Keratinocyte (primary cell): ENCODE results near the gene ERF. TPM values are rescaled to one million over a fixed set of nuclear protein-coding genes. Genes with fewer than 3 reads are reported as not detected.

Experiments
- DNase-seq: peaks from one replicate; pipeline ENCODE4 v3.0.0-alpha.2; 2011; ENCODE audit warnings: low read depth, missing footprints, low spot score
- FAIRE-seq: peaks from 2 replicates; lab custom pipeline; 2011; peaks lifted over from hg19 to GRCh38; lab: Jason Lieb, UNC
- H2AFZ ChIP-seq: 2 replicates; pipeline ENCODE4 v1.6.0; 2012; ENCODE audit warnings: low read length, control low read depth, inconsistent platforms; ENCODE audit not compliant: control insufficient read depth
- H3K27ac ChIP-seq: 2 replicates; pipeline ENCODE4 v1.5.1; 2011; ENCODE audit warnings: low read length; ENCODE audit not compliant: control insufficient read depth, insufficient read depth
- H3K27me3 ChIP-seq: 3 replicates; pipeline ENCODE4 v1.6.0; 2011; ENCODE audit warnings: low read length; ENCODE audit not compliant: control insufficient read depth, insufficient read depth; ENCODE audit errors: extremely low read depth
- H3K36me3 ChIP-seq, 2 experiments: 2 replicates in 1 of 2; 3 replicates in 1 of 2; pipeline ENCODE4 v1.5.1; 2011; ENCODE audit warnings: low read length in 2 of 2, mild to moderate bottlenecking in 1 of 2; ENCODE audit not compliant: control insufficient read depth in 2 of 2, insufficient read depth in 2 of 2; ENCODE audit errors: extremely low read depth in 1 of 2
- H3K4me1 ChIP-seq: 3 replicates; pipeline ENCODE4 v1.5.1; 2011; ENCODE audit warnings: low read length; ENCODE audit not compliant: control insufficient read depth, insufficient read depth; ENCODE audit errors: extremely low read depth
- H3K4me2 ChIP-seq: 3 replicates; pipeline ENCODE4 v1.6.0; 2011; ENCODE audit warnings: low read depth, low read length; ENCODE audit not compliant: control insufficient read depth, insufficient read depth; ENCODE audit errors: extremely low read depth
- H3K4me3 ChIP-seq, 3 experiments: fragments of 200-600 bp in 1 of 3; sonication (generic) in 1 of 3; 2 replicates in 2 of 3; 3 replicates in 1 of 3; pipeline ENCODE4 v1.5.1; 2011 to 2016; ENCODE audit warnings: low read length in 3 of 3, mild to moderate bottlenecking in 3 of 3, control low read depth in 2 of 3, inconsistent platforms in 1 of 3, low read depth in 1 of 3, mixed read lengths in 1 of 3, mixed run types in 1 of 3, moderate library complexity in 1 of 3; ENCODE audit not compliant: control insufficient read depth in 2 of 3, insufficient read depth in 2 of 3; ENCODE audit errors: extremely low read depth in 1 of 3
- H3K79me2 ChIP-seq: 2 replicates; pipeline ENCODE4 v1.6.0; 2012; ENCODE audit warnings: low read length; ENCODE audit not compliant: control insufficient read depth, insufficient read depth
- H3K9ac ChIP-seq: 3 replicates; pipeline ENCODE4 v1.6.0; 2011; ENCODE audit warnings: low read length; ENCODE audit not compliant: control insufficient read depth, insufficient read depth; ENCODE audit errors: extremely low read depth
- H3K9me1 ChIP-seq: 3 replicates; pipeline ENCODE4 v1.6.0; 2011; ENCODE audit warnings: low read length; ENCODE audit not compliant: control insufficient read depth, insufficient read depth; ENCODE audit errors: extremely low read depth
- H3K9me3 ChIP-seq: 2 replicates; pipeline ENCODE4 v1.5.1; 2012; ENCODE audit warnings: low read depth, low read length; ENCODE audit not compliant: control insufficient read depth
- H4K20me1 ChIP-seq: 3 replicates; pipeline ENCODE4 v1.6.0; 2011; ENCODE audit warnings: low read length; ENCODE audit not compliant: control insufficient read depth, insufficient read depth; ENCODE audit errors: extremely low read depth
- EZH2 ChIP-seq: IDR thresholded peaks from one replicate; pipeline ENCODE4 v1.6.1; 2012; ENCODE audit warnings: inconsistent platforms, mild to moderate bottlenecking, low read length, moderate library complexity
- dilution Hi-C: fragments of 300-500 bp; cut with MboI; formaldehyde crosslinking; loops from one replicate; pipeline ENCODE4 v1.7.0; 2020; ENCODE audit warnings: low sequenced_read_pairs; ENCODE audit not compliant: extremely low pct_ligation_motif_present
- polyA plus RNA-seq, 5 experiments: library from polyadenylated mRNA; depleted of rRNA in 3 of 5; stranded (reverse) in 3 of 5; stranded (forward) in 1 of 5; unstranded in 1 of 5; fragments of >200 nt; gene quantifications; 1 replicate in 1 of 5; 2 replicates in 3 of 5; 3 replicates in 1 of 5; pipeline versions ENCODE4 v1.2.1 to v1.2.3, GENCODE V29; 2011 to 2012; ENCODE audit warnings: missing spikeins in 2 of 5, low read depth in 1 of 5, low replicate concordance in 1 of 5
- TF ChIP-seq, protein P1 (sequence below), 3 experiments: IDR thresholded peaks in 1 of 3; conservative IDR thresholded peaks in 1 of 3; optimal IDR thresholded peaks in 1 of 3; 2 replicates in 2 of 3; 3 replicates in 1 of 3; pipeline versions ENCODE3 to v1.5.1; 2011; ENCODE audit warnings: low read length in 3 of 3, mild to moderate bottlenecking in 3 of 3, moderate library complexity in 2 of 3, control low read depth in 1 of 3, inconsistent platforms in 1 of 3; ENCODE audit not compliant: insufficient read depth in 2 of 3; ENCODE audit errors: extremely low read depth in 1 of 3

The ERF gene
- polyA plus RNA-seq, 1 donor (not counting 4 experiments of a cell fraction or from before 2014, with no cell fraction given), result 83.5 TPM

DNA sequence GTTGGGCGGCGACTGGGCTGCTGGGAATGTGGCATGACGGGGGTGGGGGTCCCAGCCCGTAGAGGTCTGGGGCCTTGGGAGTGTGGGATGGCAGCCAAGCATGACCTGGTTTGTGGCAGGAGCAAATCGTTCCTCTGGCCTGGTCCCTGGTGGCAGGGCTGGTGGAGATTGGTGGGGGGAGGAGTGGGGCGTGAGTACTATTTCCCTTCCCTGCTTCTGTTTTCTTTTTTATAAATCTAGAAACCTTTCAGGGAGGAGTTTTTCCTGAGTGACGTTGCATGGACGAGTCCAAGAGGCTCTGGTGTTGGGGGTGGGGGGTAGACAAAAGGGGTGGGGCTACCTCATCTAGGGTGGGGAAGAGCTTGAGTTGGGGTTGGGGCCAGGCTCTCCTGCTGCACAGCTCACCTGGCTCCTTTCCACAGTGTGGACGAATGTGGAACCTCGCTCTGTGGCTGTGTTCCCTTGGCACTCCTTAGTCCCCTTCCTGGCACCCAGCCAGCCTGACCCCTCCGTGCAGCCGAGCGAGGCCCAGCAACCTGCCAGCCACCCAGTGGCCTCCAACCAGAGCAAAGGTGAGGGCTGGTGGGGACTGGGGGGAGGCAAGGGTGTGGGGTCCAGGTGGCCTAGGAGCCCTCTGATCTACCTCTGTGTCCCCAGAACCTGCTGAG is 31.6 kb upstream of the ERF start:
- H3K79me2 ChIP-seq, result peaks cover 21% of the 10 kb centered on the region
- H3K9ac ChIP-seq, result no peak overlapping the region
- no peaks in the 10 kb centered on the region for H4K20me1 ChIP-seq
- DNase-seq (no peak), FAIRE-seq (no peak)
- H2AFZ ChIP-seq, result no peak overlapping the region
- H3K27me3 ChIP-seq, result no peaks in the 10 kb centered on the region
- no peak overlapping the region for H3K4me3 ChIP-seq
- H3K4me2 ChIP-seq, result peak overlapping the region; percentile 28
- no peaks in the 10 kb centered on the region for H3K9me3 ChIP-seq
- H3K36me3 ChIP-seq, result peaks cover 25 to 36% of the 10 kb centered on the region in 2 experiments
- H3K4me1 ChIP-seq, result peaks cover 40% of the 10 kb centered on the region
- H3K9me1 ChIP-seq, result no peaks in the 10 kb centered on the region
- H3K27ac ChIP-seq, result no peak overlapping the region
- dilution Hi-C loops, result no loop called here
- no peak for TF ChIP-seq EZH2
- TF ChIP-seq, protein P1, sequence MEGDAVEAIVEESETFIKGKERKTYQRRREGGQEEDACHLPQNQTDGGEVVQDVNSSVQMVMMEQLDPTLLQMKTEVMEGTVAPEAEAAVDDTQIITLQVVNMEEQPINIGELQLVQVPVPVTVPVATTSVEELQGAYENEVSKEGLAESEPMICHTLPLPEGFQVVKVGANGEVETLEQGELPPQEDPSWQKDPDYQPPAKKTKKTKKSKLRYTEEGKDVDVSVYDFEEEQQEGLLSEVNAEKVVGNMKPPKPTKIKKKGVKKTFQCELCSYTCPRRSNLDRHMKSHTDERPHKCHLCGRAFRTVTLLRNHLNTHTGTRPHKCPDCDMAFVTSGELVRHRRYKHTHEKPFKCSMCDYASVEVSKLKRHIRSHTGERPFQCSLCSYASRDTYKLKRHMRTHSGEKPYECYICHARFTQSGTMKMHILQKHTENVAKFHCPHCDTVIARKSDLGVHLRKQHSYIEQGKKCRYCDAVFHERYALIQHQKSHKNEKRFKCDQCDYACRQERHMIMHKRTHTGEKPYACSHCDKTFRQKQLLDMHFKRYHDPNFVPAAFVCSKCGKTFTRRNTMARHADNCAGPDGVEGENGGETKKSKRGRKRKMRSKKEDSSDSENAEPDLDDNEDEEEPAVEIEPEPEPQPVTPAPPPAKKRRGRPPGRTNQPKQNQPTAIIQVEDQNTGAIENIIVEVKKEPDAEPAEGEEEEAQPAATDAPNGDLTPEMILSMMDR (optimal IDR thresholded peaks at IDR 0.05 in 1 of 3, IDR thresholded peaks at IDR 0.05 in 1 of 3, conservative IDR thresholded peaks at IDR 0.05 in 1 of 3; ENCODE audit: extremely low read depth in 1 of 3, insufficient read depth in 2 of 3, low read length in 3 of 3), result no peak

DNA sequence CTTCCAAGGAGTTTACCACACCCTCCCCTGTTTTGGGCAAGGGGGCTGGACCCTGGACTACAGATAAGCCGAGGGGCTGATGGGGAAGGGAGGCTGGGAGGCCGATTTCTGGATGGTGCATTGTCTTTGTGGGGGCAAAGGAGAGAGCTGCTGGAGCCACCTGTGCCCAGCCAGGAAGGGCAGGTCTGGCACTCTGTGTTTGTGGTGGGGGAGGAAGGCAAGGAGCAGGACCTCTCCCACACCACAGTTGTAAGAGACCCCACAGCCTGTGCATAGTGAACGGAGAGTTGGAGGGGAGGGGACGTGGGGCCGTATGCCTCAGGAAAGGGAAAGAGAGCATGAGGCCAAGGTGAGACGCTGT is 31.0 kb upstream of the ERF start:
- Histone ChIP-seq H3K9me1 (no peaks in the 10 kb centered on the region), H3K9ac (peak overlapping the region; percentile 22), H3K79me2 (peaks cover 21% of the 10 kb centered on the region), H3K4me2 (peak overlapping the region; percentile 28), H3K27me3 (no peaks in the 10 kb centered on the region), H3K9me3 (no peaks in the 10 kb centered on the region), H3K4me1 (peaks cover 39% of the 10 kb centered on the region), H3K4me3 (no peak overlapping the region), H2AFZ (no peak overlapping the region), H3K27ac (no peak overlapping the region), H4K20me1 (no peaks in the 10 kb centered on the region), H3K36me3 (peaks cover 23 to 33% of the 10 kb centered on the region in 2 experiments)
- no peak for FAIRE-seq
- DNase-seq, result no peak
- no peak for TF ChIP-seq EZH2
- TF ChIP-seq, protein P1 (optimal IDR thresholded peaks at IDR 0.05 in 1 of 3, IDR thresholded peaks at IDR 0.05 in 1 of 3, conservative IDR thresholded peaks at IDR 0.05 in 1 of 3; ENCODE audit: extremely low read depth in 1 of 3, insufficient read depth in 2 of 3, low read length in 3 of 3), result no peak
- dilution Hi-C loops, result no loop called here
